NCI-H524 treated with DMSO at 0.1 percent for 48 hours (cell line): ENCODE data around the gene EDC3.
"Not testable (repeated sequence)": the region's sequence is repeated elsewhere in the genome, so short reads cannot be mapped to it uniquely, and the experiment has no call there.

ENCODE experiments used
- DNase-seq: peaks from one replicate; lab custom pipeline; 2025; lab: John Stamatoyannopoulos, UW

Gene EDC3

GRCh38 chr15:74648051-74648842 is 47.6 kb downstream of the EDC3 start:
- no peak for DNase-seq

DNA sequence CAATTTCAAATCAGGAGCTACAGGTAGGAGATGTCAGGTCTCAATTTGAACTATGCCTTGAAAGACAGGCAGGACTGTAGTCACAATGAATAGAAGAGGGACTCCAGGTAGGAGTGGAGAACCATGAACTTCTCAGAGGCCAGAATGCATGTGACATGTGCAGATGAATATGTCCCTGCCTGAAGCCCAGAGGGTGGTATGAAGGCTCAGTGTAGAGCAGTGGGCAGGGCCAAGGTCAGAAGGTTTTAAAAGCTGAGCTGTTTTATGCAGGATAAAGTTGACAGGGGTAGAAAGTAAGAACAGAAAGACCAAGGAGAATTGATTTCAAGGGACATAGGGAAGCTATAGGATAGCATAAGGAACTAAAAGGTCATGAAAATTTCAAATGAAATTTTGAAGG is 49.3 kb downstream of the EDC3 start:
- no peak for DNase-seq

DNA sequence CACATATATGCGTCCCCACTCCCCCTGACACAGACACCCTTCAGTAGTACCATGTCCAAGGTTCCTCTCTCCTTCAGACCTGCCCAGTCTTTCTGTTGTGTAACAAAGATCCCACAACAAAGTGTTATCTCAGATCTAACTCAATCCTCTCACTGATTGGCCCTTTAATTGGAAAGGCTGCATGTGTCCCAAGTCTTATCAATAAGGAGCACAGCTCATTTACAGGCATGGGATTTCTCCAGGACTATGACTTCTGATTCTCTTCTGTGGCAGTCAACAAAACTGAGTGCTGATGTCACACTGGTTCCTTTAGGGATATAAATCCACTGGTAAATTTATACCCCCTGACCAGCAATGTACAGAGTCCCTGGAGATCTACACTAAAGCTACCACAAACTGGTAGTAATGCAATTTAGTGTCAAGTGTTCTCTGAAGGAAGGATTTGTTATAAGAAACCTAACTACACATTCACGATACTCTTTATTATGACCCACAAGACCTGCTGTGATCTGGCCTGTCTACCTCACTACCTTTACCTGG is 52.1 kb downstream of the EDC3 start:
- DNase-seq = no peak

- DNase-seq = no peak
Measured at GRCh38 chr15:74642734-74643664, 52.8 kb downstream of the EDC3 start.

- DNase-seq = no peak
Measured at GRCh38 chr15:74642348-74642733, 53.5 kb downstream of the EDC3 start.

GRCh38 chr15:74641151-74641550 is 54.7 kb downstream of the EDC3 start:
- no peak for DNase-seq

DNA sequence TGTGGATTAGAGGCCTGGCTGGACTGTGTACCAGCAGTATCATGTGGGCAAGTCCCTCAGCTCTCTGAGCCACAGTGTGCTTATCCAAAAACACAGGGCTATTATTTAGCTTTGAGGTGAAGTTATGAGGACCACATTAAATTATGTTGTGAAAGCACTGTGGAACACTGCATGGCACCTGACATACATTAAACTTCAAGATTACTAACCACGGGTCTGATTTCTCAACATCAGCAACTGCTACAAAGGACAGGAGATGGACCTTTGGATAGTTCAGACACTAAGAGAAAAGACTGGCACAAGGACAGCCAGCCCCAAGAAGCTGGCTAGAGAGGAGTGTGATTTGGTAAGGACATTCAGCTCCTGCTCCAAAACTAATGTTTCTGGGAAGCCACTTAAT is 58.8 kb downstream of the EDC3 start:
- no peak for DNase-seq

- peak; percentile 25 for DNase-seq
Measured at GRCh38 chr15:74635228-74635627, 60.6 kb downstream of the EDC3 start.

- no peak for DNase-seq
Measured at GRCh38 chr15:74633781-74634180, 62.0 kb downstream of the EDC3 start.

DNA sequence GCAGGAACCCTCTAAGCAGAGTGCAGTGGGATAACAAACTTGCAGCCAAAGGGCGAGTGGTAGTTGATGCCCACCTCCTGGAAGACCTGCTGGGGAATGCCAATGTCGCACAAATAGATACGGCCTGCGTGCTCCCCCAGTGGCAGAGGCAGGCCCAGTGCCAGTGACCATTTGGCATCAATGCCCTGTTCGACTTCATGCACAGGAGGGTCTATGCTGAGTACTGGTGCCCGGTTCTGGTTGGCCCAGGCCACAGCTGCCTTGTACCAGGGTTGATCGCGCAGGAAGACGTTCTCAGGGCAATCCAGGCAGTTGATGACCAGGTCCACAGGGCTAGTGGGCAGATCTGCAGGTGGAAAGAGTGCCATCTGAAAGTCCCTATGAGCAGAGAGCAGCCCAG is 63.2 kb downstream of the EDC3 start:
- DNase-seq = no peak

GRCh38 chr15:74631935-74632560 is 63.8 kb downstream of the EDC3 start:
- no peak for DNase-seq

GRCh38 chr15:74631408-74631807 is 64.4 kb downstream of the EDC3 start:
- DNase-seq = peak; percentile 24

GRCh38 chr15:74631087-74631385 is 64.8 kb downstream of the EDC3 start:
- no peak for DNase-seq

DNA sequence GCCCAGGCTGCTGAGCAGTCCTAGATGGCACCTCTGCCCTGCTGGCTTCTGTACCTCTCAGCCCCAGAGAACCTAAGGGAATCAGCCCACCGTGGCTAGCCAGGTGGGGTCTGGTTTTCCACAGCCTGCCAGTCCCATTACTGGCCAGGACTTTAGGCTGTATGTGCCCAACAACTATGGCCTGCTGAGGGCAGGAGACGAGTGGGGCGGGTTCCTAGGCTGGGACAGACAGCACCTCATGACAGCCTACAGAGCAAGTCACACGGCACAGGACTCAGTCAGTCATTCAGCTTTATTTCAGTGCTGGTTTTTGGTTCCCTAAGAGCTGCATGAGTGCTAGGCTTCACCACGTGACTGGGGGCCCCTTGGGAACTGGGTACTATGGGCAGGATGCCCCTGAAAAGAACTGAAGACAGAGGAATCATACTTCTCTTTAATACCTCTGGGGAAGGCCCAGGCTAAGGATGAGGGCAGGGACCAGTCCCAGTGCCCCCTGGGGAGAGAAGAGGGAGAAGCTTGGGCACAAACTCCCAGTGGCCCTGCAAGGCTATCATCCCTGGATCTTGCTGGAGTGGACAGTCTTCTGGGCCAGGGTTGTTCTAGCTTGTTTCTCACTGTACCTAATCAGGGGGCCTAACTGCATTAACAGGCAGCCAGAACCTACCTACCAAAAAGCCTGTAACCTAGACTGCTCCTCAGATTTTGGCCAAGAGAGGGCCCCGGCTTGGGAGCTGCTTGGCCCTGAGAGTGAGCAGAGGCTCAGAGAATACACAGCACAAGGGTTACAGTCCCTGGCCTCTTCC is 65.3 kb downstream of the EDC3 start:
- no peak for DNase-seq

GRCh38 chr15:74629696-74630095 is 66.1 kb downstream of the EDC3 start:
- DNase-seq = not testable (repeated sequence)

DNA sequence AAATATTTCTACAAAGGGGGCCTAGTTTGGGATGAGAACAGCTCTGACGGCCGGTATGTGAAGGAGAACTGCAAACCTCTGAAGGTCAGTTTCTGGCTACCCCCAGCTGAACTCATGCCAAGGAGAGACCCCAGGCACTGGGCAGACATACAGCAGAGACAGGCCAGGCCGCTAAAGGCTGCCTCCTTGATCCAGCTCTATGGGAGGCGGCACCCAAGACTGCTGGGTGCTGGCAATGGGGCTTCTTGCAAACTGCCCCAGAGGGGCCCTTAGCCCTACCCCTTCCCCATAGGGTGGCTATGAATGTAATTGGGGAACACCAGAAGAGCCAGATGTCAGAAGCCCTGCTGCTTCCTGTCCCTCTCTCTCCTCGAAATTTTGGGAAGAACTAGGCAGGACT is 66.9 kb downstream of the EDC3 start:
- no peak for DNase-seq

DNA sequence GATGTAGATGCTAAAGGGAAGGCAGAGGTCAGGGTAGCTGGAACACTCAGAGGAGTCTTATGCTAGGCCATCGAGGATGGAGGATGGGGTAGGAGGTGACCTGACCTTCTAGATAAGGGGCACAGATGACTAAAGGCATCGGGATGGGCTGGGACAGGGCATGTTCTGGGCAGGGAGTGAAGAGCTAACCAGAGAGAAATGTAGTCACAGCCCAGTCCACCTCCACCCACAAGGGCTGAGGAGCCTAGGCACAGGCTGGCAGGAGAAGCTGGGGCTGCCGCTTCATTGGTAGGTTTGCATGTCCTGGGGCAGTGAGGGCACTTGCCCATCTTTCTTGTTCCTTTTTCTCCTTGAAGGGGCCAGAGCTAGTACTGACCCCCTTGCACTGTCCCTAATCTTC is 67.6 kb downstream of the EDC3 start:
- no peak for DNase-seq

DNA sequence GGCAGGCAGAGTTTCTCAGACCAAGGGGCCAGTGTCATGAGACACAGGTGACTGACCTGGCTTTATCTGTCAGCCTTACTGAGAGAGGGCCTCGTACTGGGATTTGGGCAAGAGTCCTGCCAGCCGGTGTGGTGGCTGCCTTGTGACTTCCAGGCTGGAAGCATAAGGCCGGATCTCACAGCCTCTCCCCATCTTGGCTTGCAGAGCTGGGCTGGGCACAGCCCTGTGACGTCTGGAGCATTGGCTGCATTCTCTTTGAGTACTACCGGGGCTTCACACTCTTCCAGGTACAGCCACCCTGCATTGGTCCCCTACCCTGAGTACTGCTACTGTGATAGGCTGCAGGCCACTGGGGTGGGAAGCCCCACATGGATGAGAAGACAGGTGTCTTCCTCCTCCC is 68.1 kb downstream of the EDC3 start:
- no peak for DNase-seq

DNA sequence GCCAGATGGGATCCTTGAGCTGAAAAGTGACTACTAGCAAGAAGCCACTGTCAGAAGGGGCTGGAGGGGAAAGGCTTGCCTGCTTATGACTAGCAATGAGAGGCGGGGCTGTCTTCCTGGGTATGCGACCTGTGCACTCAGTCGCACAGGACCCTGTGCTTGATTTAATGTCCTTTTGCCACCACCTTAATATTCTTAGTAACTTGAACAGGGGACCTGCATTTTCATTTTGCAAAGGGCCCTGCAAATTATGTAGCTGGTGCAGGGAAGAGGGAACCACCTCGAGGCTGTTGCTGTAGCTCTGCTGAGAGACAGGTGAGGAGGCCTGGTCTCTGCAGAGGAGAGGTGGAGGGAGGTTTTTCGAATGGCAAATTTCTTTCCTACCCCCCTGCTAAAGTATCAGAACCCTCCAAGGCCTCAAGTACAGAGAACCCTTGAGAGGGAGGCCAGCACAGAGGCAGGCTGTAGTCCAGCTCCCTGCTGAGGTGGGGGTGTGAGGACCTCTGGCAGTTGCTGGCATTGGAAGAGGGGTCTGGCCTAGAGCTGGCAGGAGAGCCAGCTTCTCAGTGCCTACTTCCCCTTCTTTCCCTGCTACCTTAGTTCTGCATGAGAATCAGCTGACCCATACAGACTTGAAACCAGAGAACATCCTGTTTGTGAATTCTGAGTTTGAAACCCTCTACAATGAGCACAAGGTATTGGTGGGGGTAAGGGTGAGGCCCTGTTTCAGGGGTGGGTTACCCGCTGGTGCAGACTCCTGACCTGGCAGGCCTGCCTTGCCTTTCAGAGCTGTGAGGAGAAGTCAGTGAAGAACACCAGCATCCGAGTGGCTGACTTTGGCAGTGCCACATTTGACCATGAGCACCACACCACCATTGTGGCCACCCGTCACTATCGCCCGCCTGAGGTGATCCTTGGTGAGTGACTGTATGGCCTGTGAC is 68.8 kb downstream of the EDC3 start:
- DNase-seq = no peak

DNA sequence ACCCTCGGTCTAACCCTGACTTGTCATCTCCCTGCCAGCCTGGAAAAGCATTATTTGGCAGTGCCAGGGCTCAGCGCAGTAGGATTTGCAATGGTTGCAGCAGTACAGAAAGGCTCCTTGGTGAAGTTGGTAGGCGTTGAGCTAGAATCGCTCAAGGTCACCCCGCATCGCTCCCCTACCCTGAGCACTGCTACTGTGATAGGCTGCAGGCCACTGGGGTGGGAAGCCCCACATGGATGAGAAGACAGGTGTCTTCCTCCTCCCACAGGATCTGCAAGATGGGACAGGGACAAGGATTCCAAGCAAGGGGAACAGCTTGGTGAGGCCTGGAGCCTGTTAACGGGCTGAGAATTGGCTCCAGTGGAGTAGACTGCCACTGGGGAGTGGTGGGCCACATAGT is 69.5 kb downstream of the EDC3 start:
- no peak for DNase-seq

- DNase-seq = no peak
Measured at GRCh38 chr15:74625693-74626092, 70.1 kb downstream of the EDC3 start.
